ENCODE measurements around the gene MCRIP2. TPM values are rescaled to one million over a fixed set of nuclear protein-coding genes. Genes with fewer than 3 reads are reported as not detected.

Gene MCRIP2
- total and polyA plus RNA-seq, 9 of the 15 experiments (the other 6 are each of a cell fraction or from before 2014, with no cell fraction given) = 0.80 to 120 (median 35.2) TPM

DNA sequence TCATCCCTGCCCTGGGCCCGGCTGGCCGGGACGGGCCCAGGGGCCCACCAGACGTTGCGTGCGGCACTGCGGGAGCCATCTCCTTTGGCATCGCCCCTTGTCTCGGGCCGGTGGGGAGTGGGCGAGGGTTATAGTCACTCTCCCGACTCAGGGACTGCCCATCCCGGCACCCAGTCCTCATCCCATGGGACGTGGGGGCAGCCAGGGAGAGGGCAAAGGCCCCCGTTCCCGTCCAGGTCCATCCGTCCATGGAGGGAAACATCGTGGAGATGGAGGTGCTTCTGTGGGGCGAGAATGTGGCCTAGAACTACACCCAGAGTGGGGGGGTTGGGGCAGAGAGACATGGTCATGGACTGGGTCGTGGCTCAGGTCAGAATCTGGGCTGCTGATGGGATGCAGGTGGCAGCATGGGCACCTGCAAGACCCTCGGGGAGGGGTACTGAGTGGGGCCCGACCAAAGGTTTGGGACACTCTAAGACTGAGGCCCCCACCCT lies 5.1 kb downstream of the MCRIP2 start:
- no peak overlapping the region for H3K4me2 ChIP-seq (ENCODE audit: insufficient read depth, low read length)
- H3K36me3 ChIP-seq (ENCODE audit: control insufficient read depth, insufficient read depth, low read length) = peaks cover 51% of the 10 kb centered on the region; the same call in 2 of the 3 replicates
- FAIRE-seq (no peak), ATAC-seq (no peak), DNase-seq (ENCODE audit: extremely low read depth in 1 of 4, low spot score in 3 of 4) (no peak)
- H3K9me3 ChIP-seq (replicated peaks; ENCODE audit: control insufficient read depth, insufficient read depth, low read depth, low read length) = no peaks in the 10 kb centered on the region
- peaks cover 4 to 88% of the 10 kb centered on the region in 2 experiments; a peak in 3 of 5 replicates for H3K4me1 ChIP-seq (replicated peaks in 1 of 2; ENCODE audit: control insufficient read depth in 2 of 2, insufficient read depth in 2 of 2, low read length in 2 of 2)
- no peak overlapping the region for H3K27ac ChIP-seq (ENCODE audit: extremely low read depth, low read depth, low read length)
- peak; percentile 5 for TF ChIP-seq POLR2G (IDR thresholded peaks at IDR 0.05; ENCODE audit: low read depth, low read length)
- TF ChIP-seq SUPT5H (IDR thresholded peaks at IDR 0.05) = 0 out of 2 replicates have a peak, but pooled peaks have one; percentile 16
- TF ChIP-seq RBFOX2 (IDR thresholded peaks at IDR 0.05; ENCODE audit: low read depth, low read length) = 0 out of 2 replicates have a peak, but pooled peaks have one; percentile 13
- no peak for TF ChIP-seq TRIM24 (IDR thresholded peaks at IDR 0.05)
- no peak for TF ChIP-seq ZC3H11A (IDR thresholded peaks at IDR 0.05; ENCODE audit: low read depth, low read length)
- in situ Hi-C loops (cut with MboI) (no loop called here), intact Hi-C loops (cut with micrococcal nuclease) (no loop called here)
- 90% methylated on average over 17 of the region's 22 CpGs for WGBS (ENCODE audit: insufficient coverage, low coverage, missing lambda C conversion rate)
- peak overlapping the region in 1 of 2 experiments; percentile 26; a peak in 1 of 4 replicates for H3K9ac ChIP-seq (ENCODE audit: insufficient read depth in 1 of 2, low read depth in 2 of 2, low read length in 2 of 2)
- no peaks in the 10 kb centered on the region for H4K20me1 ChIP-seq (replicated peaks; ENCODE audit: control insufficient read depth, insufficient read depth, low read length)
- no TSS peak for BruUV-seq (replicated peaks)
- H2AFZ ChIP-seq (ENCODE audit: low read depth, low read length) = no peak overlapping the region
- peaks cover 45% of the 10 kb centered on the region for H3K79me2 ChIP-seq (ENCODE audit: control insufficient read depth, insufficient read depth, low read length)
- ChIA-PET POLR2A (no interaction called here), CTCF (ENCODE audit: low intra/inter-chr PET ratio) (no interaction called here)
- no peaks in the 10 kb centered on the region for H3K27me3 ChIP-seq (ENCODE audit: control insufficient read depth in 2 of 2, insufficient read depth in 2 of 2, low read length in 2 of 2)
- H3K4me3 ChIP-seq = no peak overlapping the region
- no peaks in the 10 kb centered on the region for H3K9me1 ChIP-seq (ENCODE audit: control insufficient read depth, insufficient read depth, low read length)

DNA sequence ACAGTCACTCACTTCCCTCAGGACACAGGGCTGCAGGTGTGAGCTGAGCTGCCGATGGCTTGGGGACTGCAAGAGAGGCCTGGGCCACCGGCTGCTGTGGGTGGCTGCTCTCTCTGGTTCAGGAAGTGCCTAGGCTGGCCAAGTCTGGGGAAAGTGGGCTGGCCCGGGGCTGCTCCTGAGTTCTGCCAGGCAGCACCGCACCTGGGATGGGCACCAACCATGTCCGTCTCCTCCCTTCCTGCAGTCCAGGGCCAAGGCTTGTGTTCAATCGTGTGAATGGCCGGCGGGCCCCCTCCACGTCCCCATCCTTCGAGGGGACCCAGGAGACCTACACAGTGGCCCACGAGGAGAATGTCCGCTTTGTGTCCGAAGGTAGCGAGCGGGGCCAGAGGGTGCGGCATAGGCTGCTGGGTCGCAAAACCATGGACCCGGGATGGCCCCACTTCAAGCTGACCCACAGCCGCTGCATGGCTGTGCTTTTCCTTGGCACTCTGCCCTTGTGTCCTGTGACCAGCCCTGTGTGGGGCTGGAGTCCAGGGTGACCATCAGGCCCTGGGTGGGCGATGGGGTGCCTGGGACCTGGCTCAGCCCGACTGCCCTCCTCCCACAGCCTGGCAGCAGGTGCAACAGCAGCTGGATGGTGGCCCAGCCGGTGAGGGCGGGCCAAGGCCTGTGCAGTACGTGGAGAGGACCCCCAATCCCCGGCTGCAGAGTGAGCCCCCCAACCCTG lies 5.7 kb downstream of the MCRIP2 start:
- Histone ChIP-seq H3K36me3 (ENCODE audit: control insufficient read depth, insufficient read depth, low read length) (peaks cover 51% of the 10 kb centered on the region; the same call in 2 of the 3 replicates), H3K4me1 (replicated peaks in 1 of 2; ENCODE audit: control insufficient read depth in 2 of 2, insufficient read depth in 2 of 2, low read length in 2 of 2) (peaks cover 4 to 88% of the 10 kb centered on the region in 2 experiments; a peak in 3 of 5 replicates), H3K27me3 (ENCODE audit: control insufficient read depth in 2 of 2, insufficient read depth in 2 of 2, low read length in 2 of 2) (no peaks in the 10 kb centered on the region), H3K79me2 (ENCODE audit: control insufficient read depth, insufficient read depth, low read length) (peaks cover 39% of the 10 kb centered on the region), H2AFZ (ENCODE audit: low read depth, low read length) (no peak overlapping the region), H3K9me3 (replicated peaks; ENCODE audit: control insufficient read depth, insufficient read depth, low read depth, low read length) (no peaks in the 10 kb centered on the region), H3K9me1 (ENCODE audit: control insufficient read depth, insufficient read depth, low read length) (no peaks in the 10 kb centered on the region), H3K4me2 (ENCODE audit: insufficient read depth, low read length) (no peak overlapping the region), H3K9ac (ENCODE audit: insufficient read depth in 1 of 2, low read depth in 2 of 2, low read length in 2 of 2) (no peak overlapping the region; a peak in 1 of 4 replicates), H3K27ac (ENCODE audit: extremely low read depth, low read depth, low read length) (no peak overlapping the region), H3K4me3 (no peak overlapping the region), H4K20me1 (replicated peaks; ENCODE audit: control insufficient read depth, insufficient read depth, low read length) (no peaks in the 10 kb centered on the region)
- POLR2A ChIA-PET = no interaction called here
- no peak for DNase-seq (ENCODE audit: extremely low read depth in 1 of 4, low spot score in 3 of 4)
- FAIRE-seq = no peak
- BruUV-seq (replicated peaks) = no TSS peak
- CTCF ChIA-PET (ENCODE audit: low intra/inter-chr PET ratio) = no interaction called here
- no peak for ATAC-seq
- 96% methylated on average over 19 of the region's 25 CpGs for WGBS (ENCODE audit: insufficient coverage, low coverage, missing lambda C conversion rate)
- TF ChIP-seq RBFOX2 (IDR thresholded peaks at IDR 0.05; ENCODE audit: low read depth, low read length) (0 out of 2 replicates have a peak, but pooled peaks have one; percentile 27), PML (IDR thresholded peaks at IDR 0.05; ENCODE audit: low read length) (0 out of 2 replicates have a peak, but pooled peaks have one; percentile 31)
- TF ChIP-seq, protein P1, sequence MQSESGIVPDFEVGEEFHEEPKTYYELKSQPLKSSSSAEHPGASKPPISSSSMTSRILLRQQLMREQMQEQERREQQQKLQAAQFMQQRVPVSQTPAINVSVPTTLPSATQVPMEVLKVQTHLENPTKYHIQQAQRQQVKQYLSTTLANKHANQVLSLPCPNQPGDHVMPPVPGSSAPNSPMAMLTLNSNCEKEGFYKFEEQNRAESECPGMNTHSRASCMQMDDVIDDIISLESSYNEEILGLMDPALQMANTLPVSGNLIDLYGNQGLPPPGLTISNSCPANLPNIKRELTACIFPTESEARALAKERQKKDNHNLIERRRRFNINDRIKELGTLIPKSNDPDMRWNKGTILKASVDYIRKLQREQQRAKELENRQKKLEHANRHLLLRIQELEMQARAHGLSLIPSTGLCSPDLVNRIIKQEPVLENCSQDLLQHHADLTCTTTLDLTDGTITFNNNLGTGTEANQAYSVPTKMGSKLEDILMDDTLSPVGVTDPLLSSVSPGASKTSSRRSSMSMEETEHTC (IDR thresholded peaks at IDR 0.05) = no peak
- in situ Hi-C loops (cut with MboI) = no loop called here
- intact Hi-C loops (cut with micrococcal nuclease) = no loop called here
